SK-N-SH treated with all-trans-retinoic acid at 6 μM for 48 hours (cell line): ENCODE data around the gene UBE2S.

Experiments
- ARNTL ChIP-seq: fragments of 450-650 bp; formaldehyde crosslinking; IDR thresholded peaks from 2 replicates; pipeline ENCODE4 v1.5.0; 2020; ENCODE audit warnings: low read depth, mild to moderate bottlenecking, moderate library complexity, borderline replicate concordance
- BACH2 ChIP-seq: fragments of 250-450 bp; sonication (Bioruptor Pico); IDR thresholded peaks from 2 replicates; pipeline ENCODE4 v1.9.0; 2021; ENCODE audit warnings: mild to moderate bottlenecking, borderline replicate concordance
- GLIS3 ChIP-seq: fragments of 250-450 bp; sonication (Bioruptor Pico); IDR thresholded peaks from 2 replicates; pipeline ENCODE4 v1.5.0; 2020; ENCODE audit warnings: mild to moderate bottlenecking, moderate library complexity
- OSR1 ChIP-seq: fragments of 250-450 bp; sonication (Bioruptor Pico); IDR thresholded peaks from 2 replicates; pipeline ENCODE4 v1.8.0; 2022; ENCODE audit warnings: moderate library complexity, mild to moderate bottlenecking, inconsistent platforms
- RARB ChIP-seq: fragments of 250-450 bp; sonication (Bioruptor Pico); IDR thresholded peaks from 2 replicates; pipeline ENCODE4 v1.8.0; 2021; ENCODE audit warnings: mild to moderate bottlenecking, moderate library complexity
- TCF4 ChIP-seq: fragments of 250-450 bp; sonication (Bioruptor Pico); IDR thresholded peaks from 2 replicates; pipeline ENCODE4 v1.8.0; 2021; ENCODE audit warnings: mild to moderate bottlenecking, moderate library complexity, borderline replicate concordance
- ZC3H10 ChIP-seq: fragments of 250-450 bp; sonication (Bioruptor Pico); IDR thresholded peaks from 2 replicates; pipeline ENCODE4 v1.5.1; 2021; ENCODE audit warnings: mild to moderate bottlenecking, moderate library complexity
- ZFP3 ChIP-seq: fragments of 250-450 bp; sonication (Bioruptor Pico); IDR thresholded peaks from 2 replicates; pipeline ENCODE4 v1.5.0; 2020; ENCODE audit warnings: mild to moderate bottlenecking, moderate library complexity
- ZFP30 ChIP-seq: fragments of 450-650 bp; formaldehyde crosslinking; IDR thresholded peaks from 2 replicates; pipeline ENCODE4 v1.5.0; 2022; ENCODE audit warnings: mild to moderate bottlenecking, moderate library complexity
- ZNF565 ChIP-seq: fragments of 450-650 bp; formaldehyde crosslinking; conservative IDR thresholded peaks from 2 replicates; pipeline ENCODE4 v1.5.0; 2020; ENCODE audit warnings: low read depth, mild to moderate bottlenecking, moderate library complexity
- TF ChIP-seq, protein P1 (sequence below): fragments of 250-450 bp; sonication (Bioruptor Pico); IDR thresholded peaks from 2 replicates; pipeline ENCODE4 v1.8.0; 2020; ENCODE audit warnings: mild to moderate bottlenecking, moderate library complexity, borderline replicate concordance
- TF ChIP-seq, protein P2 (sequence below): fragments of 250-450 bp; sonication (Bioruptor Pico); IDR thresholded peaks from 2 replicates; pipeline ENCODE4 v1.5.1; 2020; ENCODE audit warnings: low read depth, mild to moderate bottlenecking, moderate library complexity

DNA sequence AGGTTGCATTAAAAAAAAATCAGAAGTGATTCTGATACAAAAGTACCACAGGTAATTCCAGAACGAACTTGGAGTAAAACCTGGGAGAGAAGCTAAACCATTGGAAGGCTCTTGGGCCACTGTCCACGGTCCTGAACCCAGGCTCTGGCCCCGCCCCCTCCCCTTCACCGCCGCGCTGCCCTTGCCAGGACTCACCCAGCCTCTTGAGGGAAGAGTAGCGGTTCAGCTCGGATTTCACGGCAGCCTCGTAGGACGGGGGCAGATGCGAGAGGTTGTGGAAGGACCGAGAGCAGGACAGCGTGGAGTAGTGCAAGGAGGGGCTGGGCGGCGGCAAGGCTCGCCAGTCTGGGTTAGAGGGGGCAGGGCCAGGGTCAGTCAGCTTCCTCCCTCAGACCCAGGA is 29.8 kb upstream of the UBE2S start:
- TF ChIP-seq, protein P1, sequence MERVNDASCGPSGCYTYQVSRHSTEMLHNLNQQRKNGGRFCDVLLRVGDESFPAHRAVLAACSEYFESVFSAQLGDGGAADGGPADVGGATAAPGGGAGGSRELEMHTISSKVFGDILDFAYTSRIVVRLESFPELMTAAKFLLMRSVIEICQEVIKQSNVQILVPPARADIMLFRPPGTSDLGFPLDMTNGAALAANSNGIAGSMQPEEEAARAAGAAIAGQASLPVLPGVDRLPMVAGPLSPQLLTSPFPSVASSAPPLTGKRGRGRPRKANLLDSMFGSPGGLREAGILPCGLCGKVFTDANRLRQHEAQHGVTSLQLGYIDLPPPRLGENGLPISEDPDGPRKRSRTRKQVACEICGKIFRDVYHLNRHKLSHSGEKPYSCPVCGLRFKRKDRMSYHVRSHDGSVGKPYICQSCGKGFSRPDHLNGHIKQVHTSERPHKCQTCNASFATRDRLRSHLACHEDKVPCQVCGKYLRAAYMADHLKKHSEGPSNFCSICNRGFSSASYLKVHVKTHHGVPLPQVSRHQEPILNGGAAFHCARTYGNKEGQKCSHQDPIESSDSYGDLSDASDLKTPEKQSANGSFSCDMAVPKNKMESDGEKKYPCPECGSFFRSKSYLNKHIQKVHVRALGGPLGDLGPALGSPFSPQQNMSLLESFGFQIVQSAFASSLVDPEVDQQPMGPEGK (CRISPR knock-in tag): no peak
- TF ChIP-seq RARB (CRISPR knock-in tag): no peak
- TF ChIP-seq GLIS3 (CRISPR knock-in tag): no peak
- no peak for TF ChIP-seq ZC3H10 (CRISPR knock-in tag)
- no peak for TF ChIP-seq ZFP30
- no peak for TF ChIP-seq TCF4 (CRISPR knock-in tag)
- no peak for TF ChIP-seq ARNTL (CRISPR knock-in tag)
- TF ChIP-seq, protein P2, sequence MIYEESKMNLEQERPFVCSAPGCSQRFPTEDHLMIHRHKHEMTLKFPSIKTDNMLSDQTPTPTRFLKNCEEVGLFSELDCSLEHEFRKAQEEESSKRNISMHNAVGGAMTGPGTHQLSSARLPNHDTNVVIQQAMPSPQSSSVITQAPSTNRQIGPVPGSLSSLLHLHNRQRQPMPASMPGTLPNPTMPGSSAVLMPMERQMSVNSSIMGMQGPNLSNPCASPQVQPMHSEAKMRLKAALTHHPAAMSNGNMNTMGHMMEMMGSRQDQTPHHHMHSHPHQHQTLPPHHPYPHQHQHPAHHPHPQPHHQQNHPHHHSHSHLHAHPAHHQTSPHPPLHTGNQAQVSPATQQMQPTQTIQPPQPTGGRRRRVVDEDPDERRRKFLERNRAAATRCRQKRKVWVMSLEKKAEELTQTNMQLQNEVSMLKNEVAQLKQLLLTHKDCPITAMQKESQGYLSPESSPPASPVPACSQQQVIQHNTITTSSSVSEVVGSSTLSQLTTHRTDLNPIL (CRISPR knock-in tag): no peak
- TF ChIP-seq OSR1 (CRISPR knock-in tag): no peak
- no peak for TF ChIP-seq BACH2 (CRISPR knock-in tag)
- TF ChIP-seq ZFP3: no peak
- TF ChIP-seq ZNF565 (CRISPR knock-in tag): no peak
